ENCODE data around the gene LRRN4.

LRRN4 gene

GRCh38 chr20:6095409-6095808 is 41.5 kb upstream of the LRRN4 start:
- H3K4me3 ChIP-seq = no peak overlapping the region
- no peaks in the 10 kb centered on the region for H3K27me3 ChIP-seq
- H3K9me3 ChIP-seq = no peaks in the 10 kb centered on the region
- no peak for DNase-seq
- H3K27ac ChIP-seq = no peak overlapping the region
- H3K4me1 ChIP-seq = no peaks in the 10 kb centered on the region
- no peaks in the 10 kb centered on the region for H3K36me3 ChIP-seq
- TF ChIP-seq CTCF (IDR thresholded peaks at IDR 0.05) = no peak
- intact Hi-C loops (cut with DNase I; ENCODE audit: low total_unique reads) = no loop called here

GRCh38 chr20:6094565-6094964 is 40.7 kb upstream of the LRRN4 start:
- no peak for DNase-seq
- Histone ChIP-seq H3K4me3 (no peak overlapping the region), H3K36me3 (no peaks in the 10 kb centered on the region), H3K4me1 (no peaks in the 10 kb centered on the region), H3K9me3 (no peaks in the 10 kb centered on the region), H3K27ac (no peak overlapping the region), H3K27me3 (no peaks in the 10 kb centered on the region)
- intact Hi-C loops (cut with DNase I; ENCODE audit: low total_unique reads) = no loop called here
- no peak for TF ChIP-seq CTCF (IDR thresholded peaks at IDR 0.05)

GRCh38 chr20:6094063-6094462 is 40.2 kb upstream of the LRRN4 start:
- Histone ChIP-seq H3K9me3 (no peaks in the 10 kb centered on the region), H3K4me1 (no peaks in the 10 kb centered on the region), H3K4me3 (no peak overlapping the region), H3K27me3 (no peaks in the 10 kb centered on the region), H3K27ac (no peak overlapping the region), H3K36me3 (no peaks in the 10 kb centered on the region)
- TF ChIP-seq CTCF (IDR thresholded peaks at IDR 0.05) = no peak
- DNase-seq = no peak
- intact Hi-C loops (cut with DNase I; ENCODE audit: low total_unique reads) = no loop called here

GRCh38 chr20:6091661-6092060 is 37.8 kb upstream of the LRRN4 start:
- H3K27me3 ChIP-seq = no peaks in the 10 kb centered on the region
- no peaks in the 10 kb centered on the region for H3K9me3 ChIP-seq
- H3K36me3 ChIP-seq = no peaks in the 10 kb centered on the region
- DNase-seq = no peak
- no peak overlapping the region for H3K4me3 ChIP-seq
- intact Hi-C loops (cut with DNase I; ENCODE audit: low total_unique reads) = no loop called here
- H3K27ac ChIP-seq = no peak overlapping the region
- no peaks in the 10 kb centered on the region for H3K4me1 ChIP-seq
- TF ChIP-seq CTCF (IDR thresholded peaks at IDR 0.05) = no peak

GRCh38 chr20:6086868-6087267 is 33.0 kb upstream of the LRRN4 start:
- no peak overlapping the region for H3K27ac ChIP-seq
- peaks cover 0 to 2% of the 10 kb centered on the region in 2 donors for H3K27me3 ChIP-seq
- no peaks in the 10 kb centered on the region for H3K36me3 ChIP-seq
- TF ChIP-seq CTCF (IDR thresholded peaks at IDR 0.05) = no peak
- no peaks in the 10 kb centered on the region for H3K4me1 ChIP-seq
- no peak for DNase-seq
- no peak overlapping the region for H3K4me3 ChIP-seq
- no peaks in the 10 kb centered on the region for H3K9me3 ChIP-seq
- intact Hi-C loops (cut with DNase I; ENCODE audit: low total_unique reads) = no loop called here

- H3K27me3 ChIP-seq = peaks cover 0 to 2% of the 10 kb centered on the region in 2 donors
- intact Hi-C loops (cut with DNase I; ENCODE audit: low total_unique reads) = no loop called here
- H3K4me3 ChIP-seq = no peak overlapping the region
- no peaks in the 10 kb centered on the region for H3K9me3 ChIP-seq
- no peak for DNase-seq
- H3K4me1 ChIP-seq = no peaks in the 10 kb centered on the region
- H3K27ac ChIP-seq = no peak overlapping the region
- H3K36me3 ChIP-seq = no peaks in the 10 kb centered on the region
- TF ChIP-seq CTCF (IDR thresholded peaks at IDR 0.05) = no peak
These were observed 30.1 kb upstream of the LRRN4 start for GRCh38 chr20:6083926-6084325.
